Measurements from ENCODE around the gene ZNF594.
A peak's percentile ranks its signal among the peaks of the same experiment; 100 is the strongest.
"Not testable (repeated sequence)": the region's sequence is repeated elsewhere in the genome, so short reads cannot be mapped to it uniquely, and the experiment has no call there.

Gene ZNF594

GRCh38 chr17:5135726-5136579 is 55.7 kb downstream of the ZNF594 start:
- no peak for DNase-seq

DNA sequence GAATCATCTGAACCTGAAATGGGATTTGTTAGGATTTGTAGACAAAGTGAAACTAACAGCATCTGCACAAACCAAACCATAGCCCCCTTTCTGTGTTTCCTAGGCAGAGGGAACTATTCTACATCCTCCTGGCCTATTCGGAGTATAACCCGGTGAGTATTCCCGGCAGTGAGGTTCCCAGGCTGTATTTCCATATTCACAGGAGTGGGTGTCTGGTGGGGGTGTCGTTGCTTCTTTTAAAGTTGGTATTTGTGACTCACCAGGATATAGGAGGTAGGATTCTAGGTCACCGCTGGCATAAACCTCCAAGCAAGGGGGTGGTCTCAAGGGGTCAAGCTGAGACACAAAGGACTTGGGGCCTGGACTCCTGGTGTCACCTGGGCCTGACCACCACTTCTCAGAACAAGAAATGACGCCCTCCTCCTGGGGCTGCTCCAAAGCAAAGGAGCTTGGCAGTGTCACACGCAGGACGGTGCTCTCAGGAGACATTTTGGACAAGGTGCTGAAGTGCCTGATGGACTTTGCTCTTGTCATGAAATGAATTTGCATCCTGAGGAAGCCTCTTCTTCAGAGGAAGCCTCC is 56.4 kb downstream of the ZNF594 start:
- DNase-seq: not testable (repeated sequence)

DNA sequence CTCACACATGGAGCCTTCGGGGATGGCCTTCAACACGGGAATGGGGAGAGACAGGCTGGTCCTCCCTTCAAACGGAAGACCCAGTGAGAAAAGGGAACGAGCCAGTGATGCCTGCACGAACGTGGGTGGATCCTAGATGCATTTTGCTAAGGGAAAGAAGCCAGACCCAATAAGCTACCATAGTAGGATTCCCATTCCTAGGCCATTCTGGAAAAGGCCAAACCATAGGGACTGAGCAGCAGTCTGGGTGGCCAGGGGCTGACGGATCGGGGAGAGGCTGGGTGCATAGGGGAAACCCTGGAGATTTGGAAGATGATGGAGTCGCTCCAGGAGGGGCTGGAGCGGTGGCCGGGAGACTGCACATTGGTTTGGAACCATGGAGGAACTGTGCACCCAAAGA is 57.1 kb downstream of the ZNF594 start:
- not testable (repeated sequence) for DNase-seq

DNA sequence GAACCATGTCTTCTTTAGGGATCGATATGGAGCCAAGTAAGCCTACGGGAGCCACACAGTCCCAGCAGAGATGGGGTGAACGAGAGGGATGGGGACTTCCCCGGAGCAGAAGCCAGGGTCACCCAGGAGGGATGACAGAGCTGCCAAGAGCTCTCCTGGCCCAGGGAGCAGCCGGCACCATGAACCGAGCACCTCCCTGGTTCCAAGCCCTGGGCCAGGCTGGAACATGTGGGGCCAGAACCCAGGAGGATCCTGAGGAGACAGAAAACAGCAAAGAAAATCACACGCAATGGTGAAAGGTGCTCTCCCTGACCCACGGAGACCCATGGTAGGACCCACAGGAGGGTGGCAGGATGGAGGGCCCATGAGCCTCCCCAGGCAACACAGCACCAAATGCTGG is 57.7 kb downstream of the ZNF594 start:
- DNase-seq: not testable (repeated sequence)

- DNase-seq: no peak
These were observed 58.4 kb downstream of the ZNF594 start for GRCh38 chr17:5133311-5133710.

- DNase-seq: peak in 1 of 4 experiments; percentile 12
These were observed 59.0 kb downstream of the ZNF594 start for GRCh38 chr17:5132503-5133225.

DNA sequence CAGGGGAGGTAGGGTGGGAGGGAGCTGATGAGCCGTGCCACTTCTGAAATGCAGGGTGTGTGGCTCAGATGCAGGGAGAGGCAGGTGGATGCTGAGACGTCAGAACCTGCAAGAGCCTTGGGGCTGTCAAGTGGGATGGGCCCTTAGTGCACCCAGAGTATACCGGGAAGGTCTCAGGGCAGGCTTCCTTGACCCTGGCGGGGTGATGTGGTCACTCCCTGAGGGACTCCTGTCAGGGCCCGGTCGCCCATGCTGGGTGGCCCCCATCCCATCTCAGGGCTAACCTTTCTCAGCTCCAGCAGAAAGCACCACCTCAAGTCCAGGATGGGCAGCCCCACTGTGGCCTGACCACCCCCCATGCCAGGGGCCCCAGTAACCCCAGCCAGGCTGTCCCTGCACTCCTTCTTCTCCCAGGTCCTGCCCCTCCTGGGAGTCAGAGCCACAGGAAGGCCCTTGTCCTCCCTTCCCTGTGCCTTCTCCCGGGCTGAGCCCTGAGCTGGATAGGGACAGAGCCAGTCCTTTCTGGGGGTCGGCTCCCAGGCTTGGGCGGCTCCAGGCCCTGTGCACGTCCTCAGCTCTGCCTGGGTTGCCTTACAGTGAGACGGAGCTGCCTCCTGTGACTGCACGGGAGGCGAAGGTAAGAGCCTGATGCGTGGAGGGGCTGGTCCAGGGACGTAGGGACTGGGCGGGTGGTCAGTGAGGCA is 59.7 kb downstream of the ZNF594 start:
- DNase-seq: not testable (repeated sequence)

DNA sequence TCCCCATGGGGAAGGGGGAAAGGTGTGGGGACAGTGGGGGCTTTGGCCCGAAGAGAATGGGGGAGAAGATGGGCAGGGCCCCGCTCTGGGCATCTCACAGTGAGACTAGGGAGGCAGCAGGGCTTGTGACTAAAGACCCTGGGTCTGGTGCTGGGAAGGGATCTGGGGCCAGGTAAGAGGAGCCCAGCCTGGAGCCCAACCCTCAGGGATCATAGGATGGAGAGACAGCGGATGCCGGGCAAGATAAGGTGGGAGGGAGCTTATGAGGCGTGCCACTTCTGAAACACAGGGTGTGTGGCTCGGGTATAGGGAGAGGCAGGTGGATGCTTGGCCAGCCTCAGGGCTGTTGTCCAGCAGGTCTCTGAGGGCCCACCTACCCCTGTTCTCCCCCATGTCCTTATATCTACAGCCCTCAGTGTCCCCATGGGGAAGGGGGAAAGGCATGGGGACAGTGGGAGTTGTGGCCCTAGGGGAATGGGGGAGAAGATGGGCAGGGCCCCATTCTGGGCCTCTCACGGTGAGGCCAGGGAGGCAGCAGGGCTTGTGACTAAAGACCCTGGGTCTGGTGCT is 60.4 kb downstream of the ZNF594 start:
- no peak for DNase-seq

DNA sequence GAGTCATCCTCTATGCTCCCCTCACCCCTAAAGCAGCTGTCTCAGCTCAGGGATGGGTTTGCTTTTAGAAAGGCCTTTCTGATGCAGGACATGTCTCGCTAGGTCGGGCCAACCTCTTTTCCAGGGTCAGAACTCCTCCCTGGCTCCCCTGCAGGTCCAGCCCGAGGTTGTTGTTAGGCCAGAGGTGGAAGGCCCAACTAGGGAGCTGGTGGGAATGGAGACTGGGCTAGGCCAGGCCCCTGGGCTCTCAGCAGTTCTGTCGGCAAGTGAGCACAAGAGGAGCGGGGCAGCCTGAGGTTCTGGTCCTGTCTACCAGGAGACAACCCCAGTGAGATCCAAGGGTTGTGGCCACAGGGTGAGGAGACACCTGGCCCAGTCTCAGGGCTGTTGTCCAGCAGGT is 61.0 kb downstream of the ZNF594 start:
- DNase-seq: not testable (repeated sequence)

DNA sequence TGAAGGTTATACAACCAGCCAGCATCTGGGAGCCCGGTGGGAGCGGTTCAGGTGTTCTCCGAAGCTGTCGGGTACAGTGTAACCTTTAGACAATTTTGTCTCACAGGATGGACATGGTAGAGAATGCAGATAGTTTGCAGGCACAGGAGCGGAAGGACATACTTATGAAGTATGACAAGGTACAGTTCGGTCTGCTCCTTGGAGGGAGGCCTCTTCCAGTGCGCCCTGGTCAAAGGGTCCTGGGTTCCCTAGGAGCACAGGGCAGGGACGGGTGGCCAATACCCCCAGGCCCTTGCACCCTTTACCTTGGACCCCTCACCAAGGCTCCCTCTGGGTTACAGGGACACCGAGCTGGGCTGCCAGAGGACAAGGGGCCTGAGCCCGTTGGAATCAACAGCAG is 61.4 kb downstream of the ZNF594 start:
- not testable (repeated sequence) for DNase-seq

- not testable (repeated sequence) for DNase-seq
These were observed 61.9 kb downstream of the ZNF594 start for GRCh38 chr17:5129770-5130169.

Data from suppressor macrophage (primary cell).